ENCODE results near the gene TMEM127. TPM values are rescaled to one million over a fixed set of nuclear protein-coding genes. Genes with fewer than 3 reads are reported as not detected.
A peak's percentile ranks its signal among the peaks of the same experiment; 100 is the strongest.

The TMEM127 gene
- total and polyA plus RNA-seq, 2 donors from 2014 or later, result 37.4 to 72.3 TPM

GRCh38 chr2:96261328-96262003, 4.3 kb downstream of the TMEM127 start:
- DNase-seq (peak in 1 of 5 donors; percentile 41), FAIRE-seq (no peak)
- peak overlapping the region; percentile 90 to 93 for H3K27ac ChIP-seq (ENCODE audit: low read depth in 2 of 2, low read length in 2 of 2)
- H3K4me3 ChIP-seq (ENCODE audit: low read length in 3 of 3), result no peak overlapping the region
- peaks cover 8 to 59% (median 58%) of the 10 kb centered on the region in 3 donors for H3K4me1 ChIP-seq (ENCODE audit: control insufficient read depth in 2 of 3, insufficient read depth in 2 of 3, low read depth in 1 of 3, low read length in 3 of 3)
- intact Hi-C loops (cut with DNase I), result no loop called here
- TF ChIP-seq CTCF (IDR thresholded peaks at IDR 0.05; ENCODE audit: borderline replicate concordance, extremely low read depth, insufficient read depth), result no peak
- H3K9me3 ChIP-seq (ENCODE audit: control insufficient read depth in 2 of 3, insufficient read depth in 1 of 3, low read length in 3 of 3), result no peaks in the 10 kb centered on the region
- H3K36me3 ChIP-seq (ENCODE audit: control insufficient read depth in 2 of 3, insufficient read depth in 3 of 3, low read length in 3 of 3), result peaks cover 0 to 7% (median 4%) of the 10 kb centered on the region in 3 donors
- no peaks in the 10 kb centered on the region for H3K27me3 ChIP-seq (ENCODE audit: control insufficient read depth, insufficient read depth, low read length)
- H3K9ac ChIP-seq (ENCODE audit: low read length in 3 of 3), result peak overlapping the region in 2 of 3 donors; percentile 38 to 70

DNA sequence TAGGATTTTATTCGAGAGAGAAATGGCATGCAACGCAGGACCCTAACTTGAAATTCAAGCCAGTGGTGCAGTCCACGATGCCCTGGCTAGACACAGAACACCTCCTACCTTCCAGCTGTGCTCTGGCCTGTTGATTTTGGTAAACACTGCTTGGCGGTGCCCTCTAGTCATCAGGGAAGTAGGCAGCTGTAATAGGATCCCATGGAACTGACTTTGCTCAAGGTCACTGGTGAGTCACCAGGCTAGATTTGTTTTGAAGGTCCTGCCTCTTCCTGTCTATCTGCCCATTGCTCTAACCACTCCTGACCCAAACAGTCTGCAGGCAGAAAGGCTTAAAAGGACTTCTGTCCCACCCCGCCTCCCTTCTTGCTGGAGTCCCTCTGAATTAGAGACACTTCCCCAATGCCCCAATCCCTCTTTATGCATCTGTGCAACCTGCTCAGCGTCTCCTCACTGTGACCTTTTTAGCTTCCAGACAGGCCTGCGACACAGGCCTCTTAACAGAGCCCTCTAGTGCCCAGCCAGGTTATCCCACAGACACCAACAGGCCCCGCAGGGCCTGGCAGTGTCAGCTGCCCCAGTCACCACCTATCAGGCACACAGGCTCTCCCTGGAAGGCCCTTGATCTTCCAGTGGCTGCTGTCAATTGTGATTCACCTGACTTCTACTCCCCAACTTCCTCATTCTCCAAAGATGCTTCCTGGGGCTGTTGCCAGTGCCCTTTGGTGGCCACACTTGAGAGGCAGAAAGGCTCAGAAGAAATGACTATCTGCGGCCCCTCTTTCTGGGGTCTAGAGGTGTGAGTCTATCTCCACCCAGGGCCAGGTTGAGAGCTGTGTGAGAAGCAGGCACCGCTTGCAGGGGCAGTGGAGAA, 5.2 kb downstream of the TMEM127 start:
- Histone ChIP-seq H3K4me1 (ENCODE audit: control insufficient read depth in 2 of 3, insufficient read depth in 2 of 3, low read depth in 1 of 3, low read length in 3 of 3) (peaks cover 8 to 59% (median 57%) of the 10 kb centered on the region in 3 donors), H3K4me3 (ENCODE audit: low read length in 3 of 3) (peak overlapping the region in 2 of 3 donors; percentile 3 to 21), H3K36me3 (ENCODE audit: control insufficient read depth in 2 of 3, insufficient read depth in 3 of 3, low read length in 3 of 3) (peaks cover 0 to 7% (median 6%) of the 10 kb centered on the region in 3 donors), H3K9me3 (ENCODE audit: control insufficient read depth in 2 of 3, insufficient read depth in 1 of 3, low read length in 3 of 3) (no peaks in the 10 kb centered on the region), H3K9ac (ENCODE audit: low read length in 3 of 3) (peak overlapping the region in 2 of 3 donors; percentile 29 to 70), H3K27ac (ENCODE audit: low read depth in 2 of 2, low read length in 2 of 2) (peak overlapping the region; percentile 90 to 93), H3K27me3 (ENCODE audit: control insufficient read depth, insufficient read depth, low read length) (no peaks in the 10 kb centered on the region)
- intact Hi-C loops (cut with DNase I), result no loop called here
- DNase-seq, result peak in 4 of 5 donors; percentile 66 to 90 (median 82)
- FAIRE-seq, result no peak
- no peak for TF ChIP-seq CTCF (IDR thresholded peaks at IDR 0.05; ENCODE audit: borderline replicate concordance, extremely low read depth, insufficient read depth)

DNA sequence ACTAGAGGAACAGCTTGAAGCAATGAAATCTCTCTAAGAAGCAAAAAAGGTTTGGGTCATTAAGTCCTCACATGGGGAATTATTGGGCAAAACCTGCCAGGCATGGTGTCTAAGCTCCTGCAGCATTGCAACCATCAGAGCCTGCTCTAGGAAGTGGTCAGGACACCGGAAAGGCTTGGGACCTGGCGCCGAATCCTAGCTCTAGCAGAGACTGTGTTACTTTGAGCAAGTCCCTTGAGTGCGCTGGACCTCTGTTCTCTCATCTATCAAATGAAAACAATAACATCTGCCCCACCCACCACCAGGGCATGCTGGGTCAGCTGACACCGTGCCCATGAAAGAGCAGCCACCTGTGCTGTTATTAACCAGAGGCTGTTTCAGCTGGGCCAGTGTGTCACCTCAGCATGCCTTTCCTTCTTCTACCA, 6.3 kb downstream of the TMEM127 start:
- Histone ChIP-seq H3K36me3 (ENCODE audit: control insufficient read depth in 2 of 3, insufficient read depth in 3 of 3, low read length in 3 of 3) (peaks cover 3 to 17% (median 13%) of the 10 kb centered on the region in 3 donors), H3K27ac (ENCODE audit: low read depth in 2 of 2, low read length in 2 of 2) (peak overlapping the region; percentile 90 to 93), H3K4me1 (ENCODE audit: control insufficient read depth in 2 of 3, insufficient read depth in 2 of 3, low read depth in 1 of 3, low read length in 3 of 3) (peaks cover 7 to 57% (median 54%) of the 10 kb centered on the region in 3 donors), H3K9ac (ENCODE audit: low read length in 3 of 3) (peak overlapping the region in 1 of 3 donors; percentile 52), H3K4me3 (ENCODE audit: low read length in 3 of 3) (no peak overlapping the region), H3K27me3 (ENCODE audit: control insufficient read depth, insufficient read depth, low read length) (no peaks in the 10 kb centered on the region), H3K9me3 (ENCODE audit: control insufficient read depth in 2 of 3, insufficient read depth in 1 of 3, low read length in 3 of 3) (no peaks in the 10 kb centered on the region)
- intact Hi-C loops (cut with DNase I), result no loop called here
- TF ChIP-seq CTCF (IDR thresholded peaks at IDR 0.05; ENCODE audit: borderline replicate concordance, extremely low read depth, insufficient read depth), result no peak
- DNase-seq (peak in 3 of 5 donors; percentile 14 to 86 (median 40)), FAIRE-seq (no peak)
